DND-41 (cell line): ENCODE results near the gene DYNLT3.

Source experiments
- ATAC-seq: fragments of 200-7000 bp; cut with Tn5 transposase; 3 replicates; pipeline ENCODE4 v1.9.1; 2021; ENCODE audit warnings: low read depth; ENCODE audit not compliant: insufficient read depth
- DNase-seq: peaks from one replicate; pipeline ENCODE4 v3.0.0-alpha.2; 2020
- H2AFZ ChIP-seq: 2 replicates; pipeline ENCODE4 v1.6.0; 2012; ENCODE audit warnings: low read depth, low read length
- H3K27ac ChIP-seq: 2 replicates; pipeline ENCODE4 v1.5.1; 2012; ENCODE audit warnings: low read length, inconsistent platforms
- H3K27me3 ChIP-seq: fragments of 200-600 bp; sonication (generic); 2 replicates; pipeline ENCODE4 v1.6.0; 2012; ENCODE audit warnings: low read length, mild to moderate bottlenecking, inconsistent platforms; ENCODE audit not compliant: insufficient read depth, poor library complexity
- H3K36me3 ChIP-seq: 2 replicates; pipeline ENCODE4 v1.5.1; 2012; ENCODE audit warnings: low read length, inconsistent platforms; ENCODE audit not compliant: insufficient read depth
- H3K4me1 ChIP-seq: 2 replicates; pipeline ENCODE4 v1.5.1; 2012; ENCODE audit warnings: mild to moderate bottlenecking, low read length; ENCODE audit not compliant: insufficient read depth
- H3K4me2 ChIP-seq: 2 replicates; pipeline ENCODE4 v1.6.0; 2012; ENCODE audit warnings: mild to moderate bottlenecking, moderate library complexity, low read length, inconsistent platforms; ENCODE audit not compliant: insufficient read depth
- H3K4me3 ChIP-seq, 2 experiments: fragments of 200-600 bp in 1 of 2; shearing (Covaris generic) in 1 of 2; 2 replicates each; pipeline ENCODE4 v1.5.1; 2012 to 2016; ENCODE audit warnings: inconsistent platforms in 2 of 2, low read length in 2 of 2, mild to moderate bottlenecking in 2 of 2, low read depth in 1 of 2, moderate library complexity in 1 of 2
- H3K79me2 ChIP-seq: 2 replicates; pipeline ENCODE4 v1.6.0; 2012; ENCODE audit warnings: low read length, inconsistent platforms; ENCODE audit not compliant: insufficient read depth
- H3K9ac ChIP-seq: 2 replicates; pipeline ENCODE4 v1.6.0; 2012; ENCODE audit warnings: low read depth, mild to moderate bottlenecking, inconsistent platforms, low read length, moderate library complexity
- H3K9me3 ChIP-seq: 2 replicates; pipeline ENCODE4 v1.5.1; 2012; ENCODE audit warnings: low read length, moderate library complexity, mild to moderate bottlenecking, inconsistent platforms; ENCODE audit not compliant: insufficient read depth, severe bottlenecking
- H4K20me1 ChIP-seq: 2 replicates; pipeline ENCODE4 v1.6.0; 2012; ENCODE audit warnings: low read length; ENCODE audit not compliant: insufficient read depth
- CTCF ChIP-seq: IDR thresholded peaks from 2 replicates; pipeline ENCODE4 v1.5.1; 2012; ENCODE audit warnings: borderline replicate concordance, low read length, moderate library complexity, mild to moderate bottlenecking; ENCODE audit not compliant: poor library complexity, severe bottlenecking; ENCODE audit errors: extremely low read depth
- EZH2 ChIP-seq: IDR thresholded peaks from 3 replicates; pipeline ENCODE4 v1.6.1; 2012; ENCODE audit warnings: borderline replicate concordance, low read depth, mild to moderate bottlenecking, moderate library complexity, low read length, inconsistent platforms; ENCODE audit not compliant: severe bottlenecking

Gene DYNLT3

DNA sequence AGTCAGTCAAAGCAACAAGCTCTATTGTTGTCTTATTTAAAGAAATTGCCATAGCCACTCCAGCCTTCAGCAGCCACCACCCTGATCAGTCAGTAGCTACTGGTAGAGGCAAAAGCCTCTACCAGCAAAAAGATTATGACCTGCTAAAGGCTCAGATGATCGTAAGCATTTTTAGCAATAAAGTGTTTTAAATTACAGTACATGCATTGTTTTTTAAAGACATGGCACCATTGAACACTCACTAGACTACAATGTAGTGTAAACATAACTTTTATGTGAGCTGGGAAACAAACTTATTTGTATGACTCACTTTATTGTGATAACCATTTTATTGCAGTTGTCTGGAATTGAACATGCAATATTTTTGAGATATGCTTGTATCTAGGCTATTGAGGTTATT lies 32.3 kb upstream of the DYNLT3 start:
- DNase-seq (no peak), ATAC-seq (no peak)
- H3K4me1 ChIP-seq, result no peaks in the 10 kb centered on the region

DNA sequence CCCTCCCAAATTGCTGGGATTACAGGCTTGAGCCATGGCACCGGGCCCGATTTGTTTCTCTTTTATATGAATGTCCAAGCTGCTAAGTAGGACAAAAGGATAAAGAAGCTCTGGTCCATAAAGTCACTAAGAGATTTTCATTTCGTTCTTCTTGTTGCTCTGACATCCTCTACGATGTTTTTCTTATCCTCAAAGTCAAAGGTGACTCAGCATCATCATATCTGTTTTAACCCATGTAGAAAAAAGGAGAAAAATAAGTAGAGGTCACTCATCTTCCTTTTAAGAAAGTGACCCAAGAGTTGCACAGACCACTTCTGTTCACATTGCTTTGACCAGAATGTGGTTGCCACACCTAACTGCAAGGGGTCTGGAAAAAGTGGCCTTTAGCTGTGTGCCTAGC lies 29.3 kb upstream of the DYNLT3 start:
- Histone ChIP-seq H3K36me3 (no peaks in the 10 kb centered on the region), H4K20me1 (no peaks in the 10 kb centered on the region), H3K27ac (no peak overlapping the region), H2AFZ (no peak overlapping the region), H3K9ac (no peak overlapping the region), H3K27me3 (peaks cover 5% of the 10 kb centered on the region), H3K4me3 (no peak overlapping the region), H3K4me2 (no peak overlapping the region), H3K4me1 (no peaks in the 10 kb centered on the region), H3K9me3 (no peaks in the 10 kb centered on the region), H3K79me2 (no peaks in the 10 kb centered on the region)
- ATAC-seq (no peak), DNase-seq (no peak)
- TF ChIP-seq CTCF (no peak), EZH2 (no peak)

More for the DNA sequence above, 32.3 kb upstream of the DYNLT3 start:
- H2AFZ ChIP-seq, result no peak overlapping the region
- H3K9ac ChIP-seq, result no peak overlapping the region
- H3K27me3 ChIP-seq, result no peaks in the 10 kb centered on the region
- no peaks in the 10 kb centered on the region for H3K36me3 ChIP-seq
- H3K79me2 ChIP-seq, result no peaks in the 10 kb centered on the region
- TF ChIP-seq CTCF, result no peak
- TF ChIP-seq EZH2, result no peak
- no peak overlapping the region for H3K4me3 ChIP-seq
- H4K20me1 ChIP-seq, result no peaks in the 10 kb centered on the region
- no peak overlapping the region for H3K27ac ChIP-seq
- no peaks in the 10 kb centered on the region for H3K9me3 ChIP-seq
- no peak overlapping the region for H3K4me2 ChIP-seq

DNA sequence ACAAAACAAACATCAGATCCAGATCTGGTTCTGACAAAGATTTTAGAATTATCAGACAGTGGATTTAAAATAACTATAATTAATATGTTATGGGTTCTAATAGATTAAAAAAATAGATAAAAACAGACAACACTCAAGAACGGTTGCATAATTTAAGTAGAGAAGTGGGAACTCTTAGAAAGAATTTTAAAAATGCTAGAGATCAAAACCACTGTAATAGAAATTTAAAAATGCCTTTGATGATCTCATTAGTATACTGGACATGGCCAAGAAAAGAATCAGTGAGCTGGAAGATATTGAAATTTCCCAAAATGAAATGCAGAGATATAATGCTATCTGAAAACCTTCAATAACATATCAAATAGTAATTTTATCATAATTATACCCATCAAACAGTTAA lies 28.3 kb upstream of the DYNLT3 start:
- no peaks in the 10 kb centered on the region for H3K79me2 ChIP-seq
- H3K36me3 ChIP-seq, result no peaks in the 10 kb centered on the region
- H4K20me1 ChIP-seq, result no peaks in the 10 kb centered on the region
- ATAC-seq, result no peak
- H3K9me3 ChIP-seq, result no peaks in the 10 kb centered on the region
- no peak overlapping the region for H3K4me3 ChIP-seq
- TF ChIP-seq CTCF, result no peak
- no peak for TF ChIP-seq EZH2
- H3K4me2 ChIP-seq, result no peak overlapping the region
- no peak overlapping the region for H2AFZ ChIP-seq
- no peaks in the 10 kb centered on the region for H3K4me1 ChIP-seq
- peaks cover 5% of the 10 kb centered on the region for H3K27me3 ChIP-seq
- H3K9ac ChIP-seq, result no peak overlapping the region
- no peak overlapping the region for H3K27ac ChIP-seq
- no peak for DNase-seq

- Histone ChIP-seq H3K4me2 (no peak overlapping the region), H3K36me3 (no peaks in the 10 kb centered on the region), H4K20me1 (no peaks in the 10 kb centered on the region), H3K4me3 (no peak overlapping the region), H3K9ac (no peak overlapping the region), H3K4me1 (no peaks in the 10 kb centered on the region), H3K79me2 (no peaks in the 10 kb centered on the region), H3K27ac (no peak overlapping the region), H2AFZ (no peak overlapping the region), H3K9me3 (no peaks in the 10 kb centered on the region), H3K27me3 (peaks cover 5% of the 10 kb centered on the region)
- ATAC-seq (no peak), DNase-seq (no peak)
- TF ChIP-seq CTCF (no peak), EZH2 (no peak)
Measured at GRCh38 chrX:37873220-37873619, 25.8 kb upstream of the DYNLT3 start.
